ENCODE results near the gene SCAMP2.

Gene SCAMP2

DNA sequence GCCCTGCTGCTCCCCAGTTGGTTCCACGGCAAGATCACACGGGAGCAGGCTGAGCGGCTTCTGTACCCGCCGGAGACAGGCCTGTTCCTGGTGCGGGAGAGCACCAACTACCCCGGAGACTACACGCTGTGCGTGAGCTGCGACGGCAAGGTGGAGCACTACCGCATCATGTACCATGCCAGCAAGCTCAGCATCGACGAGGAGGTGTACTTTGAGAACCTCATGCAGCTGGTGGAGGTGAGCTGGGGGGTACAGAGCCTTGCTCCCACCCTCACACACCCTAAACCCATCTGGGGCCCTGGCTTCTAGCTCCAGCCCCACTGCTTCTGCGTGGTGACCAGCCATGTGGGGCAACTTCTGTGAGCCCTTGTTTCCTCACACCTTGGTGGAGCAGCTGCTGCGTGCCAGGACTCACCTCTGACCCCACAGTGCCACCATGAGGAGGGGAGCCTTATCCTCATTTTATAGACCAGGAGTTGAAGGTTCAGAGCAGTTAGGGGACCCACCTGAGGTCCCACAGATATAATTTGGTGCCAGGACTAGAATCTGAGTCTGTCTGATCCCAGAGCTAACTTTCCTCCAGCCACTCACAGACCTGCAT is 73.8 kb downstream of the SCAMP2 start:
- no peak for DNase-seq (ENCODE audit: low read depth in 2 of 3, low spot score in 1 of 3)

DNA sequence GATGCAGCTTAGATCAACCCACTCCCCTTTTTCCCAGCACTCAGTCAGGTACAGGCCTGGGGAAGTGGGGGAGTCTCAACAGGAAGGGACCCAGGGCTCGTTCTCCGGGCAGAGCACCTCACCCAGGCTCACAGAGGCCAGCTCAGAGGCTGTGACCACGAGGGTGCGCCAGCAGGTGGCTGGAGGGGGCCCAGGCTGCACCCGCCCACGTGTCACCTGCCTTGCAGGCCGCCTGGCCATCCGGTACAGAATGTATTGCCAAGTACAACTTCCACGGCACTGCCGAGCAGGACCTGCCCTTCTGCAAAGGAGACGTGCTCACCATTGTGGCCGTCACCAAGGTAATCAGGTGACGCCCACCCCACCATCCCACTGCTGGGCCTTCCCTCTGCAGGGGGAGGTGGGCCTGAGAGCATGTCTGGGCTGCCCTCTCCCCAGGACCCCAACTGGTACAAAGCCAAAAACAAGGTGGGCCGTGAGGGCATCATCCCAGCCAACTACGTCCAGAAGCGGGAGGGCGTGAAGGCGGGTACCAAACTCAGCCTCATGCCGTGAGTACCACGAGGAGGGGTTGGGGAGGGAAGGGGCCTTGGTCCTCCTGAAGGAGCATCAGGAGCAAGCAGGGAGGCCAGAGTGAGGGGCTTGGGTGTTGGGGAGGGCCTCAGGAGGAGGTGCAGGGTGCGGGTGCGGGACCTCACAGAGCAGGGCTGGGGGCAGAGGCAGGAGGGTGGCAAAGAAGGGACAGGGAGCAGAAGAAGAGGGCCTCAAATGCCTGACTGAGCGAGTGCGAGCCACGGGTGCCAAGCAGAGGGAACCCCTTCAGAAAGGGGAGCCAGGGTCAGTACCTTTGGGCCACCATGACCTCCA is 74.5 kb downstream of the SCAMP2 start:
- no peak for DNase-seq (ENCODE audit: low read depth in 2 of 3, low spot score in 1 of 3)

DNA sequence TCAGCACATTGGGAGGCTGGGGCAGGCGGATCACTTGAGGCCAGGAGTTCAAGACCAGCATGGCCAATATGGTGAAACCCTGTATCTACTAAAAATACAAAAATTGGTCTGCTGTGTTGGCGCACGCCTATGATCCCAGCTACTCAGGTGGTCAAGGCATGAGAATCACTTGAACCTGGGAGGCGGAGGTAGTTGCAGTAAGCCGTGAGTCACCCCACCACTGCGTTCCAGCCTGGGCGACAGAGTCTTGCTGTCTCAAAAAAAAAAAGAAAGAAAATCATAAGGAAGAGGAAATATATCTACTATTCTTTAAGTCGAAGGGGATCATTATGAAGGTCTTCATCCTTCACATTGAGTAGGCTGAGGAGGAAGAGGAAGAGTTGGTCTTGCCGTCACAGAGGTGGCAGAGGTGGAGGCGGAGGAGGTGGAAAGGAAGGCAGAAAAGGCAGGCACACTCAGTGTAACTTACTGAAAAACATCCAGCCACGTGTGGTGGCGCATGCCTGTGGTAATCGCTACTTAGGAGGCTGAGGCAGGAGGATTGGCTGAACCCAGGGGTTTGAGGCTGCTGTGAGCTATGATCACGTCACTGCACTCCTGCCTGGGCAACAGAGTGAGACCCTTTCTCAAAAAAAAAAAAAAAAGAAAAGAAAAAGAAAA is 77.1 kb downstream of the SCAMP2 start:
- DNase-seq (ENCODE audit: low read depth in 2 of 3, low spot score in 1 of 3): peak in 1 of 3 donors; percentile 38

DNA sequence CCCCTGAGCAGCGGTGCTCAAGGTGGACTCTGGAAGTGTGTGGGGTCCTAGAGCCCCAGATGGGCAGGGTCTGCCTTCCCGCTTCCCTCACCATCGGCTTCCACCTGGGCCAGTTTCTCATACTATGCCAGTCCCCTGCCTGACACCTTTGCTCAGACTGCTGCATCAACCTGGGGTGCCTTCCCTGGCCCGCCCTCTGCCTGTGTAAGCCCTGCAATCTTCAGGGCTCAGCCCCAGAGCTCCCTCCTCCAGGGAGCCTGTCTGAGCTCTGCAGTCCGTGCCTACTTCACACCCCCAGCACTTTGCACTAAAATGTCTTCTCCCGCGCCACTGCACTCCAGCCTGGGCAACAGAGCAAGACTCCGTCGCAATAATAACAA is 78.2 kb downstream of the SCAMP2 start:
- DNase-seq (ENCODE audit: low read depth in 2 of 3, low spot score in 1 of 3): no peak

DNA sequence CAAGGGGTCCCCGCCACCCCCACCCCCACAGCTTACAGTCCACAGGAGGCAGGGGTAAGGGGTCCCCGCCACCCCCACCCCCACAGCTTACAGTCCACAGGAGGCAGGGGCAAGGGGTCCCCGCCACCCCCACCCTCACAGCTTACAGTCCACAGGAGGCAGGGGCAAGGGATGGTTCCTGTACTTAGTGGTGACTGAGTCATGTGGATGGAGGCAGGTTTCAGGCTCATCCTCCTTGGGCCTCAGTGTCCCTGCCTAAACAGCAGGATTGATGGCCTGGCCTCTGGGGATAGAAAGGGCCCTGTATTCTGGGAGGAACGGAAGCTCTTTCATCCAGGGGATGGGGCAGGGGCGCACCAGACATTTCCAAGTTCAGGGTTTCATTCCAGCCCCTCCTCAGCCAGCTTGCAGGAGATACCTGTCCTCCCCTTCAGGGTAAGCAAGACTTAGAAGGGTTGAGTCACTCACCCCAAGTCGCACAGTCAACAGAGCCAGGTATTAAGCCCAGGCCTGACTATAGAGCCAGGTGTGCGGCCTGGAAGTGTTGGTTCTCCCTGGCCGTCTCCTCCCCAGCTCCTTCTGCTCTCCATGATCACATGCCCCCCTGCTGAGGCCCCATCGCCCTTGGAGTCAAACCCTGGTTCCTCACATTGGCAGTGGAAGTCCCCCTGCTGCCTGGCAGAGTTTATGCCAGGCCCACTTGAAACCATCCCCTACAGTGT is 78.8 kb downstream of the SCAMP2 start:
- DNase-seq (ENCODE audit: low read depth in 2 of 3, low spot score in 1 of 3): no peak

Data from stimulated activated CD4-positive, alpha-beta T cell treated with anti-CD3 and anti-CD28 coated beads, Interleukin-12 subunit alpha, Interleukin-12 subunit beta, amount 100 ng/mL, for 48 hours (primary cell).